Panc1 (cell line): Measurements from ENCODE around the gene PIBF1. TPM values are rescaled to one million over a fixed set of nuclear protein-coding genes. Genes with fewer than 3 reads are reported as not detected.

Source experiments
- ATAC-seq: fragments of 200-7000 bp; cut with Tn5 transposase; 2 replicates; pipeline ENCODE4 v1.9.1; 2020; ENCODE audit warnings: mild to moderate bottlenecking, moderate library complexity
- BruUV-seq: library from RNA; stranded (reverse); fragments of 400-500 nt; replicated peaks from 2 replicates; lab custom pipeline; 2021; lab: Mats Ljungman, UMichigan
- CTCF ChIA-PET: fragments of 300-600 bp; sonication (Branson Sonifier 250); formaldehyde crosslinking; loops from one replicate; lab custom pipeline; 2022; ENCODE audit warnings: antibody characterized with exemption; lab: Charles Lee
- POLR2A ChIA-PET: fragments of 300-600 bp; sonication (Branson Sonifier 250); formaldehyde crosslinking; loops from one replicate; lab custom pipeline; 2022; ENCODE audit warnings: antibody characterized with exemption; lab: Charles Lee
- DNase-seq: peaks from one replicate; pipeline ENCODE4 v3.0.0-alpha.2; 2010; ENCODE audit warnings: low read depth, low spot score
- H3K27ac ChIP-seq: 2 replicates; pipeline ENCODE4 v1.5.1; 2011; ENCODE audit warnings: mild to moderate bottlenecking, low read length, inconsistent platforms
- H3K27me3 ChIP-seq: fragments of 200-500 bp; sonication (Bioruptor generic); 2 replicates; pipeline ENCODE4 v1.6.0; 2014; ENCODE audit warnings: low read length, inconsistent platforms; ENCODE audit not compliant: control insufficient read depth, insufficient read depth
- H3K36me3 ChIP-seq: fragments of 200-500 bp; sonication (Bioruptor generic); 2 replicates; pipeline ENCODE4 v1.5.1; 2014; ENCODE audit warnings: inconsistent platforms, mild to moderate bottlenecking, low read length, moderate library complexity; ENCODE audit not compliant: control insufficient read depth, insufficient read depth
- H3K4me1 ChIP-seq: 2 replicates; pipeline ENCODE4 v1.5.1; 2011; ENCODE audit warnings: inconsistent platforms, mild to moderate bottlenecking, low read length, moderate library complexity; ENCODE audit not compliant: control insufficient read depth, insufficient read depth
- H3K4me3 ChIP-seq, 2 experiments: 2 replicates each; pipeline ENCODE4 v1.5.1; 2011 to 2012; ENCODE audit warnings: low read depth in 2 of 2, low read length in 2 of 2, mild to moderate bottlenecking in 2 of 2, inconsistent platforms in 1 of 2, moderate library complexity in 1 of 2
- H3K9me3 ChIP-seq: fragments of 200-500 bp; sonication (Bioruptor generic); 2 replicates; pipeline ENCODE4 v1.5.1; 2014; ENCODE audit warnings: low read depth, mild to moderate bottlenecking, inconsistent platforms, low read length, moderate library complexity; ENCODE audit not compliant: control insufficient read depth, insufficient read depth
- CTCF ChIP-seq: fragments of 450-650 bp; IDR thresholded peaks from 2 replicates; pipeline ENCODE4 v1.5.1; 2017; ENCODE audit warnings: mild to moderate bottlenecking
- POLR2AphosphoS5 ChIP-seq: IDR thresholded peaks from 2 replicates; pipeline ENCODE4 v1.6.1; 2012; ENCODE audit warnings: mild to moderate bottlenecking, low read depth, low read length, moderate library complexity
- REST ChIP-seq, 2 experiments: IDR thresholded peaks; 2 replicates each; pipeline ENCODE4 v1.6.1; 2011 to 2012; ENCODE audit warnings: low read depth in 2 of 2, control low read depth in 1 of 2, low read length in 1 of 2, mild to moderate bottlenecking in 1 of 2, moderate library complexity in 1 of 2; ENCODE audit not compliant: insufficient read depth in 1 of 2
- SIN3A ChIP-seq: IDR thresholded peaks from 2 replicates; pipeline ENCODE4 v1.6.1; 2012; ENCODE audit warnings: low read depth, mild to moderate bottlenecking, low read length, moderate library complexity, borderline replicate concordance; ENCODE audit not compliant: insufficient read depth
- TCF7L2 ChIP-seq: IDR thresholded peaks from 2 replicates; pipeline ENCODE4 v1.6.1; 2011; ENCODE audit warnings: mild to moderate bottlenecking, low read depth, low read length, inconsistent platforms
- in situ Hi-C: cut with HindIII; loops from 2 replicates; pipeline ENCODE4 v1.10.0; 2016; ENCODE audit warnings: low sequenced_read_pairs, low pct_unique_long_range_greater_than_20kb
- intact Hi-C: fragments of 100-400 bp; cut with micrococcal nuclease; formaldehyde crosslinking; loops from one replicate; pipeline ENCODE4 v1.10.0; 2022; ENCODE audit not compliant: unreplicated experiment
- total RNA-seq: library from RNA; stranded (reverse); gene quantifications from one replicate; pipeline ENCODE4 v1.2.1, GENCODE V29; 2021; ENCODE audit not compliant: unreplicated experiment

The PIBF1 gene
- total RNA-seq, 1 experiment from 2014 or later, result 11.7 TPM

GRCh38 chr13:72920097-72920496 is 138.2 kb downstream of the PIBF1 start:
- DNase-seq, result no peak
- Histone ChIP-seq H3K36me3 (no peaks in the 10 kb centered on the region; the same call in 1 of the 2 replicates), H3K27ac (no peak overlapping the region), H3K4me1 (no peaks in the 10 kb centered on the region), H3K4me3 (no peak overlapping the region), H3K9me3 (no peaks in the 10 kb centered on the region), H3K27me3 (no peaks in the 10 kb centered on the region)
- no TSS peak for BruUV-seq
- intact Hi-C loops (no loop called here), in situ Hi-C loops (no loop called here)
- ATAC-seq, result no peak
- ChIA-PET CTCF (no interaction called here), POLR2A (no interaction called here)
- TF ChIP-seq POLR2AphosphoS5 (no peak), TCF7L2 (no peak), REST (IDR thresholded peaks at IDR 0.05; ENCODE audit: insufficient read depth in 1 of 2, low read depth in 2 of 2, low read length in 1 of 2) (no peak), CTCF (no peak), SIN3A (no peak)

- DNase-seq, result no peak
- ChIA-PET POLR2A (no interaction called here), CTCF (no interaction called here)
- H3K27ac ChIP-seq, result no peak overlapping the region
- H3K36me3 ChIP-seq, result no peaks in the 10 kb centered on the region; the same call in 1 of the 2 replicates
- no peak for ATAC-seq
- no TSS peak for BruUV-seq
- H3K27me3 ChIP-seq, result no peaks in the 10 kb centered on the region
- intact Hi-C loops, result no loop called here
- no peaks in the 10 kb centered on the region for H3K9me3 ChIP-seq
- no peak overlapping the region for H3K4me3 ChIP-seq
- TF ChIP-seq REST (IDR thresholded peaks at IDR 0.05; ENCODE audit: insufficient read depth in 1 of 2, low read depth in 2 of 2, low read length in 1 of 2) (no peak), SIN3A (no peak), TCF7L2 (no peak), CTCF (no peak), POLR2AphosphoS5 (no peak)
- in situ Hi-C loops, result no loop called here
- no peaks in the 10 kb centered on the region for H3K4me1 ChIP-seq
Observed at GRCh38 chr13:72931311-72931710, 149.4 kb downstream of the PIBF1 start.
